Measurements from ENCODE around the gene MGAT3.

GRCh38 chr22:39525658-39525975 lies 68.8 kb downstream of the MGAT3 start:
- TF ChIP-seq CTCF (IDR thresholded peaks at IDR 0.05) = no peak
- TF ChIP-seq EZH2 (IDR thresholded peaks at IDR 0.05; ENCODE audit: borderline replicate concordance, insufficient read depth, low read depth, low read length, poor library complexity, severe bottlenecking) = no peak
